GM21390 (cell line): ENCODE measurements around the gene SLC30A9.

Experiments
- ATAC-seq: cut with Tn5 transposase; IDR thresholded peaks from one replicate; pipeline ENCODE4 v1.9.1; 2021; ENCODE audit not compliant: unreplicated experiment

Gene SLC30A9

GRCh38 chr4:42132099-42132498 is 141.8 kb downstream of the SLC30A9 start:
- ATAC-seq = no peak

DNA sequence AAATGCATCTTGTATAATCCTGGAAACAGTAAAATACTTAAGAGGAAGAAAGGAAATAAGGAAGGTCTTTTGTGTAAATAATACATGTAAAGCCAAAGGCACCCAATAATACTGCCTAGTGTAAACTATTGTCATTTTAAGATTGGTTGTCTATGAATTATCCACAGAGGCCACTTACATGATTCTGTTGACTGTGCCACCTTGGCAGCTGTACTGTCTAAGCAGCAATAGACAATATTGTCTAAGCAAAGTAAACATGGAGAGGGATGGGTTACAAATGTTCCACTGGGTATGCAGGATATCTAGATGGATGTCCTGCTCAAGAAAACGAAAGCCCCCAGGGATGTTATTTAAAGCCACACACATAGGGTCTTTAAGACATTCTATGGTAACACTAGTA is 142.7 kb downstream of the SLC30A9 start:
- no peak for ATAC-seq

GRCh38 chr4:42136371-42136770 is 146.0 kb downstream of the SLC30A9 start:
- ATAC-seq = no peak
